ENCODE data around the gene SEC24D. TPM values are rescaled to one million over a fixed set of nuclear protein-coding genes. Genes with fewer than 3 reads are reported as not detected.

The SEC24D gene
- polyA plus RNA-seq, 1 experiment: 80.3 TPM

GRCh38 chr4:118760092-118760491 lies 75.8 kb downstream of the SEC24D start:
- H3K4me3 ChIP-seq (ENCODE audit: low read depth, low read length): no peak overlapping the region
- peaks cover 5% of the 10 kb centered on the region for H3K36me3 ChIP-seq (ENCODE audit: control insufficient read depth, insufficient read depth, low read length)
- CTCF ChIA-PET: interaction anchor here (0.6 to 1.4 kb wide), 4 partner anchors 12 to 379 kb away, joined by 3 to 7 read pairs (median 3); no protein-coding TSS in a partner anchor
- H3K27me3 ChIP-seq (ENCODE audit: control insufficient read depth, insufficient read depth, low read length): no peaks in the 10 kb centered on the region
- TF ChIP-seq CTCF (IDR thresholded peaks at IDR 0.05; ENCODE audit: insufficient read depth, low read depth, low read length): no peak
- POLR2A ChIA-PET: no interaction called here
- no peak for DNase-seq (ENCODE audit: low read depth)

GRCh38 chr4:118759481-118759880 lies 76.4 kb downstream of the SEC24D start:
- no peak for TF ChIP-seq CTCF (IDR thresholded peaks at IDR 0.05; ENCODE audit: insufficient read depth, low read depth, low read length)
- DNase-seq (ENCODE audit: low read depth): no peak
- ChIA-PET POLR2A (no interaction called here), CTCF (interaction anchor here (1.2 to 1.4 kb wide), 3 partner anchors 12 to 229 kb away, joined by 3 to 7 read pairs (median 3); no protein-coding TSS in a partner anchor)
- no peak overlapping the region for H3K4me3 ChIP-seq (ENCODE audit: low read depth, low read length)
- no peaks in the 10 kb centered on the region for H3K27me3 ChIP-seq (ENCODE audit: control insufficient read depth, insufficient read depth, low read length)
- peaks cover 5% of the 10 kb centered on the region for H3K36me3 ChIP-seq (ENCODE audit: control insufficient read depth, insufficient read depth, low read length)

- H3K36me3 ChIP-seq (ENCODE audit: control insufficient read depth, insufficient read depth, low read length): peaks cover 3% of the 10 kb centered on the region
- POLR2A ChIA-PET: no interaction called here
- DNase-seq (ENCODE audit: low read depth): no peak
- CTCF ChIA-PET: interaction anchor here (1.5 kb wide), 1 partner anchor 19 kb away, joined by 3 read pairs; no protein-coding TSS in a partner anchor
- H3K4me3 ChIP-seq (ENCODE audit: low read depth, low read length): no peak overlapping the region
- H3K27me3 ChIP-seq (ENCODE audit: control insufficient read depth, insufficient read depth, low read length): no peaks in the 10 kb centered on the region
- no peak for TF ChIP-seq CTCF (IDR thresholded peaks at IDR 0.05; ENCODE audit: insufficient read depth, low read depth, low read length)
These were observed 77.6 kb downstream of the SEC24D start for GRCh38 chr4:118758293-118758692.

- TF ChIP-seq CTCF (IDR thresholded peaks at IDR 0.05; ENCODE audit: insufficient read depth, low read depth, low read length): no peak
- Histone ChIP-seq H3K27me3 (ENCODE audit: control insufficient read depth, insufficient read depth, low read length) (no peaks in the 10 kb centered on the region), H3K4me3 (ENCODE audit: low read depth, low read length) (no peak overlapping the region), H3K36me3 (ENCODE audit: control insufficient read depth, insufficient read depth, low read length) (peaks cover 3% of the 10 kb centered on the region)
- CTCF ChIA-PET: interaction anchor here (1.5 kb wide), 1 partner anchor 18 kb away, joined by 3 read pairs; no protein-coding TSS in a partner anchor
- DNase-seq (ENCODE audit: low read depth): peak; percentile 43
- POLR2A ChIA-PET: no interaction called here
These were observed 78.1 kb downstream of the SEC24D start for GRCh38 chr4:118757761-118758251.

GRCh38 chr4:118756958-118757357 lies 79.0 kb downstream of the SEC24D start:
- H3K27me3 ChIP-seq (ENCODE audit: control insufficient read depth, insufficient read depth, low read length): no peaks in the 10 kb centered on the region
- H3K4me3 ChIP-seq (ENCODE audit: low read depth, low read length): no peak overlapping the region
- TF ChIP-seq CTCF (IDR thresholded peaks at IDR 0.05; ENCODE audit: insufficient read depth, low read depth, low read length): no peak
- no peak for DNase-seq (ENCODE audit: low read depth)
- CTCF ChIA-PET: interaction anchor here (0.8 to 2.4 kb wide), 3 partner anchors 14 to 18 kb away, joined by 3 to 11 read pairs (median 3); no protein-coding TSS in a partner anchor
- H3K36me3 ChIP-seq (ENCODE audit: control insufficient read depth, insufficient read depth, low read length): peaks cover 2% of the 10 kb centered on the region; the same call in 1 of the 2 replicates
- POLR2A ChIA-PET: no interaction called here

Data from BJ (cell line).